Embryonic facial prominence (tissue), 1 donor: ENCODE data around the gene AADACL3.
"Not testable (repeated sequence)": the region's sequence is repeated elsewhere in the genome, so short reads cannot be mapped to it uniquely, and the experiment has no call there.

Experiments used
- DNase-seq: peaks from one replicate; pipeline ENCODE4 v3.0.0-alpha.2; 2016; ENCODE audit errors: extremely low spot score

AADACL3 gene

GRCh38 chr1:12714710-12715475 lies 1.0 kb upstream of the AADACL3 start:
- DNase-seq = no peak

GRCh38 chr1:12717301-12717838 lies 1.5 kb downstream of the AADACL3 start:
- DNase-seq = no peak

GRCh38 chr1:12722626-12723025 lies 6.7 kb downstream of the AADACL3 start:
- no peak for DNase-seq

- no peak for DNase-seq
These were observed 12.5 kb downstream of the AADACL3 start for GRCh38 chr1:12728391-12728790.

- no peak for DNase-seq
These were observed 14.2 kb downstream of the AADACL3 start for GRCh38 chr1:12730156-12730555.

- DNase-seq = not testable (repeated sequence)
These were observed 15.2 kb downstream of the AADACL3 start for GRCh38 chr1:12731084-12731483.

GRCh38 chr1:12734651-12735050 lies 18.7 kb downstream of the AADACL3 start:
- DNase-seq = no peak

- DNase-seq = no peak
These were observed 23.0 kb downstream of the AADACL3 start for GRCh38 chr1:12738934-12739333.

GRCh38 chr1:12739613-12740012 lies 23.7 kb downstream of the AADACL3 start:
- DNase-seq = no peak

- DNase-seq = no peak
These were observed 26.0 kb downstream of the AADACL3 start for GRCh38 chr1:12741946-12742345.

GRCh38 chr1:12745126-12745991 lies 29.4 kb downstream of the AADACL3 start:
- DNase-seq = no peak

- peak; percentile 9 for DNase-seq
These were observed 30.0 kb downstream of the AADACL3 start, which contains the start of gene CFAP107 for GRCh38 chr1:12745992-12746323. Gene CFAP107 (plus strand): TSS chr1:12746200. CDS start chr1:12746431, 231 bp downstream.

GRCh38 chr1:12748778-12749355 lies 33.0 kb downstream of the AADACL3 start:
- no peak for DNase-seq

- DNase-seq = no peak
These were observed 38.8 kb downstream of the AADACL3 start for GRCh38 chr1:12754738-12755137.

GRCh38 chr1:12756273-12756672 lies 40.4 kb downstream of the AADACL3 start:
- DNase-seq = no peak

- no peak for DNase-seq
These were observed 41.0 kb downstream of the AADACL3 start for GRCh38 chr1:12756768-12757413.

- no peak for DNase-seq
These were observed 41.9 kb downstream of the AADACL3 start for GRCh38 chr1:12757836-12758235.

- DNase-seq = no peak
These were observed 44.4 kb downstream of the AADACL3 start for GRCh38 chr1:12760256-12760795.

GRCh38 chr1:12761781-12762180 lies 45.9 kb downstream of the AADACL3 start:
- no peak for DNase-seq

GRCh38 chr1:12762766-12763165 lies 46.9 kb downstream of the AADACL3 start:
- no peak for DNase-seq

- DNase-seq = no peak
These were observed 47.6 kb downstream of the AADACL3 start for GRCh38 chr1:12763479-12763878.
